Adrenal gland (tissue), 5 donors: ENCODE results near the gene CCDC144A.
"Not testable (repeated sequence)": the region's sequence is repeated elsewhere in the genome, so short reads cannot be mapped to it uniquely, and the experiment has no call there.

Experiments
- CTCF ChIP-seq, 6 experiments: fragments of 450-650 bp in 4 of 6; fragments of 200-600 bp in 2 of 6; sonication (generic) in 1 of 6; IDR thresholded peaks; 1 replicate in 5 of 6; 2 replicates in 1 of 6; pipeline versions ENCODE4 v1.5.1 to v1.8.0; 2016 to 2021; ENCODE audit warnings: antibody characterized with exemption in 6 of 6, mild to moderate bottlenecking in 2 of 6, moderate library complexity in 1 of 6
- POLR2A ChIP-seq, 2 donors: fragments of 450-650 bp; IDR thresholded peaks; one replicate each; pipeline ENCODE4 v1.6.1; 2017; ENCODE audit warnings: antibody characterized with exemption in 2 of 2, mild to moderate bottlenecking in 2 of 2, moderate library complexity in 1 of 2
- donor health status: DM: no; HTN: no; CAD: no.

- not testable (repeated sequence) for TF ChIP-seq CTCF, POLR2A (IDR thresholded peaks at IDR 0.05)
These were observed 114.8 kb downstream of the CCDC144A start for GRCh38 chr17:16804851-16805250.
